Measurements from ENCODE around the gene RETREG1. TPM values are rescaled to one million over a fixed set of nuclear protein-coding genes. Genes with fewer than 3 reads are reported as not detected.

The RETREG1 gene
- total RNA-seq, 1 experiment from 2014 or later = 3.4 TPM

GRCh38 chr5:16482891-16483290 is 133.9 kb downstream of the RETREG1 start:
- no peaks in the 10 kb centered on the region for H3K79me1 ChIP-seq (ENCODE audit: insufficient read depth, low read depth, low read length, poor library complexity, severe bottlenecking)
- H4K5ac ChIP-seq (ENCODE audit: insufficient read length, low read depth, low read length) = no peak overlapping the region
- H3K9me3 Mint-ChIP-seq = no peaks in the 10 kb centered on the region
- H2AK5ac ChIP-seq (ENCODE audit: insufficient read length, low read length) = no peak overlapping the region
- DNase-seq = no peak
- peaks cover 2% of the 10 kb centered on the region for H3K27me3 Mint-ChIP-seq (ENCODE audit: low read depth)
- H3K23ac ChIP-seq (ENCODE audit: insufficient read length, low read depth, low read length) = no peak overlapping the region
- H3K4me1 ChIP-seq (ENCODE audit: insufficient read depth, low read length) = no peaks in the 10 kb centered on the region
- H3K79me2 ChIP-seq (ENCODE audit: insufficient read depth, low read length) = no peaks in the 10 kb centered on the region
- no peak overlapping the region for H2BK15ac ChIP-seq (ENCODE audit: low read depth, low read length)
- no peaks in the 10 kb centered on the region for H3K9me3 ChIP-seq (ENCODE audit: control insufficient read depth, low read depth, low read length)
- H3K56ac ChIP-seq (ENCODE audit: insufficient read length, low read depth, low read length) = no peak overlapping the region
- no peak overlapping the region for H3K9ac ChIP-seq (ENCODE audit: extremely low read depth, insufficient read length, low read length)
- no peak overlapping the region for H4K91ac ChIP-seq (ENCODE audit: insufficient read length, low read depth, low read length)
- H3K4me2 ChIP-seq (ENCODE audit: insufficient read depth, insufficient read length, low read length) = no peak overlapping the region
- H3K23me2 ChIP-seq (ENCODE audit: insufficient read length, low read depth, low read length, poor library complexity, severe bottlenecking) = no peaks in the 10 kb centered on the region
- no peak overlapping the region for H3K27ac ChIP-seq (ENCODE audit: insufficient read length, low read depth, low read length)
- TF ChIP-seq, protein P1, sequence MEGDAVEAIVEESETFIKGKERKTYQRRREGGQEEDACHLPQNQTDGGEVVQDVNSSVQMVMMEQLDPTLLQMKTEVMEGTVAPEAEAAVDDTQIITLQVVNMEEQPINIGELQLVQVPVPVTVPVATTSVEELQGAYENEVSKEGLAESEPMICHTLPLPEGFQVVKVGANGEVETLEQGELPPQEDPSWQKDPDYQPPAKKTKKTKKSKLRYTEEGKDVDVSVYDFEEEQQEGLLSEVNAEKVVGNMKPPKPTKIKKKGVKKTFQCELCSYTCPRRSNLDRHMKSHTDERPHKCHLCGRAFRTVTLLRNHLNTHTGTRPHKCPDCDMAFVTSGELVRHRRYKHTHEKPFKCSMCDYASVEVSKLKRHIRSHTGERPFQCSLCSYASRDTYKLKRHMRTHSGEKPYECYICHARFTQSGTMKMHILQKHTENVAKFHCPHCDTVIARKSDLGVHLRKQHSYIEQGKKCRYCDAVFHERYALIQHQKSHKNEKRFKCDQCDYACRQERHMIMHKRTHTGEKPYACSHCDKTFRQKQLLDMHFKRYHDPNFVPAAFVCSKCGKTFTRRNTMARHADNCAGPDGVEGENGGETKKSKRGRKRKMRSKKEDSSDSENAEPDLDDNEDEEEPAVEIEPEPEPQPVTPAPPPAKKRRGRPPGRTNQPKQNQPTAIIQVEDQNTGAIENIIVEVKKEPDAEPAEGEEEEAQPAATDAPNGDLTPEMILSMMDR (conservative IDR thresholded peaks at IDR 0.05) = no peak
- H3T11ph ChIP-seq (ENCODE audit: low read length) = no peak overlapping the region
- H2BK12ac ChIP-seq (ENCODE audit: insufficient read length, low read depth, low read length) = no peak overlapping the region
- no peak overlapping the region for H3K4me3 Mint-ChIP-seq
- no CpG with 5 or more reads among the region's 2 CpGs for WGBS (ENCODE audit: extremely low coverage, insufficient read length, low lambda C conversion rate)
- H3K4me1 Mint-ChIP-seq = no peaks in the 10 kb centered on the region
- no peak overlapping the region for H3K27ac Mint-ChIP-seq
- no peak overlapping the region for H2AFZ ChIP-seq (ENCODE audit: low read length)
- H3K27me3 ChIP-seq (ENCODE audit: insufficient read depth, low read length) = no peaks in the 10 kb centered on the region
- no peak overlapping the region for H3K18ac ChIP-seq (ENCODE audit: insufficient read length, low read depth, low read length)
- H3K4ac ChIP-seq (ENCODE audit: low read depth, low read length) = no peak overlapping the region
- no peaks in the 10 kb centered on the region for H3K36me3 Mint-ChIP-seq (ENCODE audit: insufficient read depth in 1 of 3, low read depth in 3 of 3)
- no peaks in the 10 kb centered on the region for H4K20me1 ChIP-seq (ENCODE audit: control insufficient read depth, insufficient read depth, insufficient read length)
- H3K14ac ChIP-seq (ENCODE audit: insufficient read depth, low read length) = no peak overlapping the region
- H2BK5ac ChIP-seq (ENCODE audit: insufficient read length, low read length) = no peak overlapping the region
- no peak overlapping the region for H2BK120ac ChIP-seq (ENCODE audit: low read depth, low read length, poor library complexity, severe bottlenecking)
- H2BK20ac ChIP-seq (ENCODE audit: low read depth, low read length, poor library complexity, severe bottlenecking) = no peak overlapping the region
- no peak overlapping the region for H4K8ac ChIP-seq (replicated peaks; ENCODE audit: insufficient read length, low read depth, low read length)
